Stimulated activated CD4-positive, alpha-beta T cell treated with anti-CD3 and anti-CD28 coated beads, Interleukin-1b, Interleukin-23, amount 100 ng/mL, for 24 hours (primary cell): ENCODE measurements around the gene NDUFS1.
"Not testable (repeated sequence)": the region's sequence is repeated elsewhere in the genome, so short reads cannot be mapped to it uniquely, and the experiment has no call there.

ENCODE experiments used
- DNase-seq, 4 experiments: peaks; one replicate each; pipeline ENCODE4 v3.0.0-alpha.2; 2020; ENCODE audit warnings: low read depth in 4 of 4, low spot score in 1 of 4

The NDUFS1 gene

GRCh38 chr2:206105541-206105940 lies 53.7 kb downstream of the NDUFS1 start:
- DNase-seq, result no peak

- DNase-seq, result no peak
These were observed 54.2 kb downstream of the NDUFS1 start for GRCh38 chr2:206105038-206105437.

GRCh38 chr2:206098872-206099271 lies 60.4 kb downstream of the NDUFS1 start:
- DNase-seq, result not testable (repeated sequence)

- no peak for DNase-seq
These were observed 60.8 kb downstream of the NDUFS1 start for GRCh38 chr2:206098471-206098870.

GRCh38 chr2:206096876-206097275 lies 62.4 kb downstream of the NDUFS1 start:
- no peak for DNase-seq

- no peak for DNase-seq
These were observed 63.5 kb downstream of the NDUFS1 start for GRCh38 chr2:206095536-206096332.

- DNase-seq, result no peak
These were observed 66.9 kb downstream of the NDUFS1 start for GRCh38 chr2:206092297-206092696.

- DNase-seq, result no peak
These were observed 71.0 kb downstream of the NDUFS1 start for GRCh38 chr2:206088248-206088647.

GRCh38 chr2:206086716-206087350 lies 72.4 kb downstream of the NDUFS1 start:
- DNase-seq, result no peak

- peak; percentile 46 to 67 (median 59) for DNase-seq
These were observed 73.3 kb downstream of the NDUFS1 start, which contains the start of gene INO80D for GRCh38 chr2:206085742-206086445. INO80D (minus strand) TSS chr2:206086174; CDS start chr2:206063016, 23,158 bp downstream.

- peak; percentile 5 to 20 (median 18) for DNase-seq
These were observed 74.1 kb downstream of the NDUFS1 start for GRCh38 chr2:206084870-206085741.

- peak in 1 of 4 experiments; percentile 7 for DNase-seq
These were observed 74.8 kb downstream of the NDUFS1 start for GRCh38 chr2:206084439-206084869.

- no peak for DNase-seq
These were observed 75.4 kb downstream of the NDUFS1 start for GRCh38 chr2:206083602-206084438.

GRCh38 chr2:206082298-206082843 lies 76.9 kb downstream of the NDUFS1 start:
- no peak for DNase-seq

GRCh38 chr2:206080927-206081326 lies 78.3 kb downstream of the NDUFS1 start:
- no peak for DNase-seq

GRCh38 chr2:206079699-206080465 lies 79.4 kb downstream of the NDUFS1 start:
- no peak for DNase-seq

GRCh38 chr2:206077879-206078278 lies 81.4 kb downstream of the NDUFS1 start:
- DNase-seq, result not testable (repeated sequence)

- DNase-seq, result no peak
These were observed 84.1 kb downstream of the NDUFS1 start for GRCh38 chr2:206075113-206075512.

GRCh38 chr2:206071807-206072206 lies 87.4 kb downstream of the NDUFS1 start:
- DNase-seq, result no peak
